ENCODE data around the gene LRRC3C.
"Not testable (repeated sequence)": the region's sequence is repeated elsewhere in the genome, so short reads cannot be mapped to it uniquely, and the experiment has no call there.

DNA sequence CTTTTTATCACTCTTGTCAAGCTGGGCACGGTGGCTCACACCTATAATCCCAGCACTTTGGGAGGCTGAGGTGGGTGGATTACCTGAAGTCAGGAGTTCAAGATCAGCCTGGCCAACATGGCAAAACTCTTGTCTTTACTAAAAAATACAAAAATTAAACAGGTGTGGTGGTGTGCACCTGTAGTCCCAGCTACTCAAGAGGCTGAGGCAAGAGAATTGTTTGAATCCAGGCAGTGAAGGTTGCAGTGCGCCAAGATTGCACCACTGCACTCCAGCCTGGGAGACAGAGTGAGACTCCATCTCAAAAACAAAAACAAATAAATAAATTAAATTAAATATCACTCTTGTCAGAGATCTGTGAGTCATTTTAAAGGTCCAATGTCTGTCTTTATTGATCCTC lies 25.5 kb upstream of the LRRC3C start:
- TF ChIP-seq, protein P1, sequence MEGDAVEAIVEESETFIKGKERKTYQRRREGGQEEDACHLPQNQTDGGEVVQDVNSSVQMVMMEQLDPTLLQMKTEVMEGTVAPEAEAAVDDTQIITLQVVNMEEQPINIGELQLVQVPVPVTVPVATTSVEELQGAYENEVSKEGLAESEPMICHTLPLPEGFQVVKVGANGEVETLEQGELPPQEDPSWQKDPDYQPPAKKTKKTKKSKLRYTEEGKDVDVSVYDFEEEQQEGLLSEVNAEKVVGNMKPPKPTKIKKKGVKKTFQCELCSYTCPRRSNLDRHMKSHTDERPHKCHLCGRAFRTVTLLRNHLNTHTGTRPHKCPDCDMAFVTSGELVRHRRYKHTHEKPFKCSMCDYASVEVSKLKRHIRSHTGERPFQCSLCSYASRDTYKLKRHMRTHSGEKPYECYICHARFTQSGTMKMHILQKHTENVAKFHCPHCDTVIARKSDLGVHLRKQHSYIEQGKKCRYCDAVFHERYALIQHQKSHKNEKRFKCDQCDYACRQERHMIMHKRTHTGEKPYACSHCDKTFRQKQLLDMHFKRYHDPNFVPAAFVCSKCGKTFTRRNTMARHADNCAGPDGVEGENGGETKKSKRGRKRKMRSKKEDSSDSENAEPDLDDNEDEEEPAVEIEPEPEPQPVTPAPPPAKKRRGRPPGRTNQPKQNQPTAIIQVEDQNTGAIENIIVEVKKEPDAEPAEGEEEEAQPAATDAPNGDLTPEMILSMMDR (IDR thresholded peaks at IDR 0.05; ENCODE audit: insufficient read depth, low read length, poor library complexity, severe bottlenecking): not testable (repeated sequence)
- not testable (repeated sequence) for TF ChIP-seq EZH2phosphoT487 (conservative IDR thresholded peaks at IDR 0.05; ENCODE audit: low read length)

All from SU-DHL-6 (cell line).